GM12872 (cell line): Measurements from ENCODE around the gene LYSMD4.

Source experiments
- TF ChIP-seq, protein P1 (sequence below): IDR thresholded peaks from 3 replicates; pipeline ENCODE4 v1.5.1; 2011; ENCODE audit warnings: low read depth, mild to moderate bottlenecking, low read length, moderate library complexity; ENCODE audit not compliant: insufficient read depth

Gene LYSMD4

DNA sequence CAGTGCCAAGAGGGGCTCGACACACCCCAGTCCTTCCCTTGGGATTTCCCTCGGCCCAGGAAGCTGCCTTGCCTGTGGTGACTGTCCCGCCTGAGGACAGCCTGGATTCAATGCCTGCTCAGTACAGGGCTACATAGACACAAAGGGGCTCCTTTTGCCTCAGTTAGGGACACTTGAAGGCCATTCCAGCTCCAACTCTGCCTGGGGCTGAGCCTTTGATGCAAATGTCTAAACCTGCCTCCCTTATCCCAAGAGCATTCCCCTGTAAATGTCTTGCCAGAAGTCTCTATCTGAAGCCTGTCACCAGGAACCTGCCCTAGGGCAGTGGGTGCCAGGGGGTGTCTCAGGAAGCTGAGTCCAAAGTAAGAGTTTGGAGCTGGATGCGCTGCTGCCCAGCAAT lies 19.3 kb upstream of the LYSMD4 start:
- TF ChIP-seq, protein P1, sequence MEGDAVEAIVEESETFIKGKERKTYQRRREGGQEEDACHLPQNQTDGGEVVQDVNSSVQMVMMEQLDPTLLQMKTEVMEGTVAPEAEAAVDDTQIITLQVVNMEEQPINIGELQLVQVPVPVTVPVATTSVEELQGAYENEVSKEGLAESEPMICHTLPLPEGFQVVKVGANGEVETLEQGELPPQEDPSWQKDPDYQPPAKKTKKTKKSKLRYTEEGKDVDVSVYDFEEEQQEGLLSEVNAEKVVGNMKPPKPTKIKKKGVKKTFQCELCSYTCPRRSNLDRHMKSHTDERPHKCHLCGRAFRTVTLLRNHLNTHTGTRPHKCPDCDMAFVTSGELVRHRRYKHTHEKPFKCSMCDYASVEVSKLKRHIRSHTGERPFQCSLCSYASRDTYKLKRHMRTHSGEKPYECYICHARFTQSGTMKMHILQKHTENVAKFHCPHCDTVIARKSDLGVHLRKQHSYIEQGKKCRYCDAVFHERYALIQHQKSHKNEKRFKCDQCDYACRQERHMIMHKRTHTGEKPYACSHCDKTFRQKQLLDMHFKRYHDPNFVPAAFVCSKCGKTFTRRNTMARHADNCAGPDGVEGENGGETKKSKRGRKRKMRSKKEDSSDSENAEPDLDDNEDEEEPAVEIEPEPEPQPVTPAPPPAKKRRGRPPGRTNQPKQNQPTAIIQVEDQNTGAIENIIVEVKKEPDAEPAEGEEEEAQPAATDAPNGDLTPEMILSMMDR: no peak

DNA sequence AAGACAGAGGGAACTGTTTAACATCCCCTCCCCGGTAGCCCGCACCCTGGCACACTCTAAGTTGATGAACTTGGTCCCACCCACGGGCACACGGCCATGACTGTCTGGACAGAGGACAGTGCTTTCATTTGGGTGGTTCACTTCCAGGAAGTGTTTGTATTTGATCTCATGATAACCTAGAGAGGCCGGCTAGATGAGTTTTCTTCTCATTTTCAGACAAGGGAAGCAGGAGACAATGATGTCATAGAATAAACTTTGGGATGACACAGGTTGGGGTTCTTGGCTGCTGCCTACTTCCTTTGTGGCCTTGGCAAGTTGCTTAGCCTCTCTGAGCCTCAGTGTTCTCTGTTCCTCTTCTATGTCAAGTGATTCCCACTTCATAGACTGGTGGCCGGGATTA lies 16.1 kb upstream of the LYSMD4 start:
- TF ChIP-seq, protein P1: no peak

DNA sequence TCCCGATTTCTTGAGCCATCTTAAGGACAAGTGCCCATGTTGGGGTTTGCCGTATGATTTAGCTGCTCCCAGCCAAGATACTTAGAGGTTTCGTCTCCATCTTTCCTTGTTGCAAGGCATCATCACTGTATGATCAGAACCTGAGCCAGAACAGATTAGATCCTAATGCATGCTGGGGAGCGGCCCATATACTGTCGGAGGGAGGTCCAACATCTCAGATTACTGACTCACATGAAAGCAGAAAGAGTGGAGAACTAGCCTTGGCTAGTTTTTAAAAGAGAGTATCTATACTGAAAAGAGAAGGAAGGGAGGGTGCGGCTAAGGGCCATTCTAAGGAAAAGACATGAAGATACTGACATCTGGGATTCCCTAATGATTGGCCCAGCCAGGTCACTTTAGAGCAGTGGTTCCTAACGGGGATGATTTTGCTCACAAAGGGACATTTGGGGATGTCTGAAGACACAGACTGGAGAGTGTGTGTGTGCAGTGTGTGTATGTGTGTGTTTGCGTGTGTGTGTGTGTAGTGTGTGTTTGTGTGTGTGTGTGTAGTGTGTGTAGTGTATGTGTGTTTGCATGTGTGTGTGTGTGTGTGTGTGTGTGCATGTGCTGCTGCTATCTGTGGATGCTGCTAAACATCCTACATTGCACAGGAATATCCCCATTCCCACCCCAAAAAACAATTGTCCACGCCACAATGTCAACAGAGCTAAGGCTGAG lies 12.3 kb upstream of the LYSMD4 start:
- TF ChIP-seq, protein P1: no peak

DNA sequence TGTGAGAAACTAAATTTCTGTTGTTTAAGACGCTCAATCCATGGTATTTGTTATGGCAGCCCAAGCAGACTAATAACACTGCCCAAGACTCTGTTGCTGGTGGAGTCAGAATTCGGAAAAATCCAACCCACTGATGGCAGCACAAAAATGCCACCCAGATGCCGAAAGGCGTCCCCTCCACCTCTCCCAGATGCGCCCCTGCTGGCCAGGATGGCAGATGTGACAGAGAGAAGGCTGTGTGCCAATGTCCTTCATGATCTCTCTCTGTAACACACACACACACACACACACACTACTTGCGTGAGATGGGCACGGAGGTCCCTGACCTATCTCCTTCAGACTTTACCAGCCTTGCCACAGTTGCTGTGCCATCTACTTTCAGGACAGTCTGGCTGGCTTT lies 10.9 kb upstream of the LYSMD4 start:
- TF ChIP-seq, protein P1: peak; percentile 18; the same call in 1 of the 3 replicates

DNA sequence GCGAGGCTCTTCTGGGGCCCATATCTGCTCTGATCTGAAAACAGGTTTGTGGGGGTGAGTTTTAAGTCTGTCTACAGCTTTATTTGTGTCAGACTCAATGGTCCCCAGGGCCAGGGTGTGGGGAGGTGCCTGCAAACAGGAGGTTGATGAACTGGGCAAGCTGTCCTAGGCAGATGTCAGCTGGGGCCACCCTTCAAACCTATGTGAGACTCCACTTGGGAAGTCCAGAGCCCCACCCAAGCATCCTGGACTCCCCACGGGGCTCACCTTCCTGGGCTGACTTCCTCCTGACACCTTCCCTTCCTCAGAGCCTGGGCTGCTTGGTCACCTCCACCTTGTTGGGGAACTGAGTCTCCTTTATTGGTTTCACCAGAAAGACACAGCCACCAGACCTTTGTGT lies 8.6 kb upstream of the LYSMD4 start:
- TF ChIP-seq, protein P1: no peak

DNA sequence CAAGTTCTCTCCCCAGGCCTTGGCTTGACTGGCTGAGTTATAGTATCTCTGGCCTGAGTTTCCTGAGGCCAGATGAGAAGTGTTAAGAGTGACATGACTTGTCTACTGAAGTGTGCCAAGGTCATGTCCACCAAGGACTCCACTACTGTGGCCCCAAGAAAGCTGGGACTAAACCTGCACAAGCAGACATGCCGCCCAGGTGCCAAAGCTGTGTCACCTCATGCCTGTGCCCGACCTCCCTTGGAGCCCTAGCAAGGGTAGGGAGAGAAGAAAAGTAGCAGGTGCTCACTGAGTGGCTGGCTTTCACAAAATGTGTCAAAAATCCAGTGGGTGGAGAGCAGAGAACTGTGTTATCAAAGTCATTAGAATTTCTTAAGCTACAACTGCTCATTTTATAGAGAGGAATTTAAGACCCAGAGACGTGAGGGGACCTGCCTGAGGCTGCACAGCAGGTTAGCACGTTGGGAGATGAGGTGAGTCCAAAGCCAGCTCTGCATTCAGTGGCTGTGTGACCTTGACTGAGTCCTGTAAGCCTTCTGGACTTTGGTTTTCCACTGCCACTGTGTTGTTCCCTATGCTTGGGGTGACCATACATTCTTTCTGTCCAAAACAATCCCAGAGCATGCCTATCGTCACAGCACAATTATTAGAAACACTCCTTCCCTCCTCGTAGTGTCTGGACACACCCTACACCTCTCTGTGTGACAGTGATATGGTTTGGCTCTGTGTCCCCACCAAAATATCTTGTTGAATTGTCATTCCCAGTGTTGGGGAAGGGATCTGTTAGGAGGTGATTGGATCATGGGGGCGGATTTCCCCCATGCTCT lies 5.0 kb upstream of the LYSMD4 start:
- TF ChIP-seq, protein P1: no peak

DNA sequence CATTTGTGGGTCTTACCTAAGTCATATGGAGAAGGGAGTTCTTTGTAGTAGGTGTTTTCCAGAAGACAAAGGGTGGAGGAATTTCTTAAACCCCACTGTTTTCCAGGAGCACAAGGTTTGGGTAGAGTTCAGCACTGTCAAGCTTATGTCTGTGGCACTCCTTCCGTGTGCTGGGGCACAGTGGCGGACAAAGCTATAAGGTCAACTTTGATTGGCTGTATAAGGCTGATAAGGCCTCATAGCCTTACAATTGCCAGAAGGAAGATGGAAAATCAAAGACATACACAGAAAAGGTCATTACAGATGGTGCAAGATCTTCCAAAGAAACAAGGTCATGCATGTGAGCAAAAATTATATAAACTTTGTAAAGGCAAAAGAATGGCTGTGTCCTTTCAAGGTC lies 3.5 kb upstream of the LYSMD4 start:
- TF ChIP-seq, protein P1: no peak
